Dendritic cell treated with granulocyte-macrophage colony-stimulating factor and Interleukin-4, amounts not matched to agents 40 ng/mL and 50 ng/mL, for 4 days (primary cell): Measurements from ENCODE around the gene NUDT22.

ENCODE experiments used
- H3K27ac Mint-ChIP-seq: one replicate; pipeline ENCODE4 v1.8.0; 2022; ENCODE audit warnings: mild to moderate bottlenecking, mixed read lengths
- H3K27me3 Mint-ChIP-seq: one replicate; pipeline ENCODE4 v1.8.0; 2022; ENCODE audit warnings: mild to moderate bottlenecking, mixed read lengths
- H3K36me3 Mint-ChIP-seq: one replicate; pipeline ENCODE4 v1.8.0; 2022; ENCODE audit warnings: low read depth, mixed read lengths
- H3K4me1 Mint-ChIP-seq: one replicate; pipeline ENCODE4 v1.8.0; 2022; ENCODE audit warnings: low read depth, mixed read lengths
- H3K4me3 Mint-ChIP-seq: one replicate; pipeline ENCODE4 v1.8.0; 2022; ENCODE audit warnings: mild to moderate bottlenecking, moderate library complexity, mixed read lengths
- H3K9me3 Mint-ChIP-seq: one replicate; pipeline ENCODE4 v1.8.0; 2022; ENCODE audit warnings: mixed read lengths
- intact Hi-C: fragments of 100-400 bp; cut with micrococcal nuclease; formaldehyde crosslinking; loops from one replicate; pipeline ENCODE4 v1.15.0; 2022

Gene NUDT22

DNA sequence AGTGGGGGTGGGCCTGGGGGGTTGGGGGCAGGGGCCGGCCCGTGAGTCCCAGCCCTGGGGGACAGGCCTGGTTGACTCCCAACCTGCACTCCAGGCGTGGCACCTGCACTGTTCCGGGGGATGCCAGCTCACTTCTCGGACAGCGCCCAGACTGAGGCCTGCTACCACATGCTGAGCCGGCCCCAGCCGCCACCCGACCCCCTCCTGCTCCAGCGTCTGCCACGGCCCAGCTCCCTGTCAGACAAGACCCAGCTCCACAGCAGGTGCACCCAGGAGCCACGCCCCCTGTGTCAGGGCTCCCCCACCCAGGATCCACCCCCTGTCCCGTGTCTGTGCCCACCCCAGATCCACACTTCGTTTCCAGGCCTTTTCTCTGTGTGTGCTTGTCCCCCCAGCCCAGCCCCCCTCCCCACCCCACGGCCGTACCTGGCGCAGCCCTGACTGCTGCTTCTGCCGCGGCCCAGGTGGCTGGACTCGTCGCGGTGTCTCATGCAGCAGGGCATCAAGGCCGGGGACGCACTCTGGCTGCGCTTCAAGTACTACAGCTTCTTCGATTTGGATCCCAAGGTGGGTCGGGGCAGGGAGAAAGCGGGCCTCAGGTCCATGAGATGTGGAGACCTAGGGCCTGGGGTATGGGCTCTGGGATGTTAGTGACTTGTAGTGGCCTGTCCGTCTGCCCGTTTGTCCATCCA is 14.7 kb upstream of the NUDT22 start:
- H3K27ac Mint-ChIP-seq, result peak overlapping the region; percentile 10
- no peaks in the 10 kb centered on the region for H3K27me3 Mint-ChIP-seq
- H3K4me3 Mint-ChIP-seq, result no peak overlapping the region
- no peaks in the 10 kb centered on the region for H3K9me3 Mint-ChIP-seq
- H3K36me3 Mint-ChIP-seq, result peaks cover 99% of the 10 kb centered on the region
- intact Hi-C loops, result no loop called here
- H3K4me1 Mint-ChIP-seq, result peaks cover 59% of the 10 kb centered on the region

DNA sequence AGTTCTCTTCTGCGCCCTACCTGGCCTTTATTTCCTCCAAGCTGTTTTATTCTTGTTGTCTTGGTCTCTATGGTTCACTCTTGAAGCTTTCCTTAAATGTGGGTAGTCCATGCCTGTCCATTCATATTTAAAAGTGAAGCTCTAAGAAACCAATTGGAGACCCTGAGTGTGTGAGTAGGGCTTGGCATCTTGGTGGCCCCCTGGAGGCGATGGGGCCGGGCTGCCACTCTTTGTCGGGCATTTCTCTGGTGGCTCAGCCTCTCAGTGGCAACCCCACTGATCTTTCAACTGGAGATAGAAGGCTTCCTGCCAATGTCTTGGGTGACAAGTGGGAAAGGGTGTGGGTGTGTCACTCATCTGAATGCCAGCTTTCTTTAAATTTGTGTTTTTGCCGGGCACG is 9.2 kb upstream of the NUDT22 start:
- no peaks in the 10 kb centered on the region for H3K27me3 Mint-ChIP-seq
- intact Hi-C loops, result no loop called here
- H3K27ac Mint-ChIP-seq, result no peak overlapping the region
- H3K36me3 Mint-ChIP-seq, result peaks cover 100% of the 10 kb centered on the region
- H3K4me1 Mint-ChIP-seq, result peaks cover 30% of the 10 kb centered on the region
- no peak overlapping the region for H3K4me3 Mint-ChIP-seq
- H3K9me3 Mint-ChIP-seq, result no peaks in the 10 kb centered on the region

DNA sequence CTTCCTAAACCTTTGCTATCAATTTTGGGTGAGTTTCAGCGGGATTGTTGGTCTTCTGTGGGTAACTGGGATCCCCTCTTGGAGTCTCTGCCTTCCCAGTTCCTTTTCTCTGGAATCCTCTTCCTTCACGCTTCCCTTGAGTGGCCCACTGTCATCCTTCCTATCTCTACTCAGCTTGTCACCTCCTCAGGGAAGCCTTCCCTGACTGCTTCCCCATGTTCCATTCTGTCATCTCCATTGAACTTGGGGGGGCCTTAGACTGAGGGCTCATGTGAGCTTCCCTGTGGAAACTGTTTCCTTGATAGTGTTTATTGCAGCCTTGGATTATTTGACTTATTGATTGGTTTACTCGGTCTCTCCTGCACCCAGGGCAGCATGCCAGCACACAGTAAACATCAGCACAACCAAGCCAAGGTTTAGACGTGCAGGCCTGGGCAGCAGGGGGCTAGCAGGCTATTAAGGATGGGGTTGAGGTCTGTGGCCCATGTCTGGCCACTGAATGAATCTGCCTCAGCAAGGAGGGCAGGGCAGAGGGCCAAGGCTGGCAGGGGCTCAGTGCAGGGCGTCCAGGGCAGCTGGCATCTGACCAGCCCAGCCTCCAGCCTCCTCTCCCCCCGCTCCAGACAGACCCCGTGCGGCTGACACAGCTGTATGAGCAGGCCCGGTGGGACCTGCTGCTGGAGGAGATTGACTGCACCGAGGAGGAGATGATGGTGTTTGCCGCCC is 7.3 kb upstream of the NUDT22 start:
- peaks cover 100% of the 10 kb centered on the region for H3K36me3 Mint-ChIP-seq
- intact Hi-C loops, result no loop called here
- H3K27me3 Mint-ChIP-seq, result no peaks in the 10 kb centered on the region
- no peaks in the 10 kb centered on the region for H3K9me3 Mint-ChIP-seq
- H3K4me1 Mint-ChIP-seq, result peaks cover 25% of the 10 kb centered on the region
- H3K27ac Mint-ChIP-seq, result no peak overlapping the region
- no peak overlapping the region for H3K4me3 Mint-ChIP-seq

DNA sequence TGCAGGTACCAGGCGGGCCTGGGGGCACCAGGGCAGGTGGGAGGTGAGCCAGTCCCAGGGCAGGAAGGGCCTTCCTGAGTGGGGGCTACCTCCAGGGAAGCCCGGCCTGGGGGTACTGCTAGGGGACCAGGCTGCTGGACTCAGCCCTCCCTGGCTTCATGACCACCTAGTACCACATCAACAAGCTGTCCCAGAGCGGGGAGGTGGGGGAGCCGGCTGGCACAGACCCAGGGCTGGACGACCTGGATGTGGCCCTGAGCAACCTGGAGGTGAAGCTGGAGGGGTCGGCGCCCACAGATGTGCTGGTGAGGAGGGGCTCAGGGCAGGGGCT is 6.8 kb upstream of the NUDT22 start:
- Mint-ChIP-seq H3K27ac (no peak overlapping the region), H3K27me3 (no peaks in the 10 kb centered on the region), H3K4me3 (no peak overlapping the region), H3K9me3 (no peaks in the 10 kb centered on the region), H3K36me3 (peaks cover 100% of the 10 kb centered on the region), H3K4me1 (peaks cover 30% of the 10 kb centered on the region)
- intact Hi-C loops, result no loop called here

DNA sequence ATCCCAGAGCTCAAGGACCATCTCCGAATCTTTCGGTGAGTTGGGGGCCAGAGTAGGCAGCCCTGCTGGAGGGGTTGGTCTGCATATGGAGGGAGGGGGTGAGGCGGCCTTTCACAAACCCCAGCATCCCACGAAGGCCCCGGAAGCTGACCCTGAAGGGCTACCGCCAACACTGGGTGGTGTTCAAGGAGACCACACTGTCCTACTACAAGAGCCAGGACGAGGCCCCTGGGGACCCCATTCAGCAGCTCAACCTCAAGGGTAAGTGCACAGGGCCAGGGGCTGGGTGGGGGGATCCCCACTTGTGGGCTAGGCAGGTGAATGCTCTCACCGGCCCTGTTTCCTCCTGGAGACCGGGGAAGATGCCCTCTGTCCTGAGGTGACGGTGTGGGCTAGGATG is 6.3 kb upstream of the NUDT22 start:
- intact Hi-C loops, result no loop called here
- Mint-ChIP-seq H3K36me3 (peaks cover 100% of the 10 kb centered on the region), H3K9me3 (no peaks in the 10 kb centered on the region), H3K4me3 (no peak overlapping the region), H3K4me1 (peaks cover 34% of the 10 kb centered on the region), H3K27ac (no peak overlapping the region), H3K27me3 (no peaks in the 10 kb centered on the region)

DNA sequence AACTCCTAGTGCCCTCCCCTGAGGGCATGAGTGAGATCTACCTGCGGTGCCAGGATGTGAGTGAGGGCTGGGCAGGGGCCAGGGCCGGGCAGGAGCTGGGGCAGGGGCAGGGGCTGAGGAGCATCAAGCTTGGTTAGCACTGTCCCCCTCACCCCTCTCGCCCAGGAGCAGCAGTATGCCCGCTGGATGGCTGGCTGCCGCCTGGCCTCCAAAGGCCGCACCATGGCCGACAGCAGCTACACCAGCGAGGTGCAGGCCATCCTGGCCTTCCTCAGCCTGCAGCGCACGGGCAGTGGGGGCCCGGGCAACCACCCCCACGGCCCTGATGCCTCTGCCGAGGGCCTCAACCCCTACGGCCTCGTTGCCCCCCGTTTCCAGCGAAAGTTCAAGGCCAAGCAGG is 5.8 kb upstream of the NUDT22 start:
- intact Hi-C loops, result no loop called here
- H3K27me3 Mint-ChIP-seq, result no peaks in the 10 kb centered on the region
- H3K36me3 Mint-ChIP-seq, result peaks cover 98% of the 10 kb centered on the region
- no peak overlapping the region for H3K27ac Mint-ChIP-seq
- no peaks in the 10 kb centered on the region for H3K9me3 Mint-ChIP-seq
- H3K4me3 Mint-ChIP-seq, result no peak overlapping the region
- peaks cover 34% of the 10 kb centered on the region for H3K4me1 Mint-ChIP-seq

DNA sequence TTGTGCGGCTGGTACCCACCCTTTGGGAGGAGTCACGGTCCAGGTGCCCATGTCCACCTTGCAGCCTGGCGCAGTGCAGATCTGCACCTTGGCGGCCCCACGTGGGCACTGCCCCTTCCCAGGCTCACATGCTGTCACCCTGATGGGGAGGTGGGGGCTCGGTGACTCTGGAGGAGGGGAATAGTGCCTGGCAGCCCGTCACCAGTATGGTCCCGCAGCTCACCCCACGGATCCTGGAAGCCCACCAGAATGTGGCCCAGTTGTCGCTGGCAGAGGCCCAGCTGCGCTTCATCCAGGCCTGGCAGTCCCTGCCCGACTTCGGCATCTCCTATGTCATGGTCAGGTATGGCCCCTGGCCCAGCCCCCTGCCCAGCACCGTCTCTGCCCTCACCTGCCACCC is 5.3 kb upstream of the NUDT22 start:
- H3K36me3 Mint-ChIP-seq, result peaks cover 93% of the 10 kb centered on the region
- no peaks in the 10 kb centered on the region for H3K9me3 Mint-ChIP-seq
- peaks cover 37% of the 10 kb centered on the region for H3K4me1 Mint-ChIP-seq
- no peak overlapping the region for H3K4me3 Mint-ChIP-seq
- intact Hi-C loops, result no loop called here
- H3K27me3 Mint-ChIP-seq, result no peaks in the 10 kb centered on the region
- no peak overlapping the region for H3K27ac Mint-ChIP-seq

DNA sequence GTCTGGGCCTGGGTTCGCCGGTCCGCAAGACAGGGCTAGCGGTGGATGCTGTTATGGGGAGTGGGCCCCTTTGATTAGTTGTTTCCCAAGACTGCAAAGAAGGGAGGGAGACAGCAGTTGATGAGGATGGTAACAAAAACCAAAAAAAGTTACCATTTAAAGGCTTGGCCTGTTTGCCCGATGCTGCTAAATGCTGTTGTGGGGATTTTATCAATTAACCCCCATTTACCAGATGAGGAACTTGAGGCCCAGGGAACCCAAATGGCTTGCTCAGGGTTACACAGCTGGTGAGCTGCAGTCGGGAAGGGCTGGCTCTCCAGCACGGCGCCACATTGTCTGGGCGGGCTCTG is 3.4 kb upstream of the NUDT22 start:
- peaks cover 48% of the 10 kb centered on the region for H3K4me1 Mint-ChIP-seq
- H3K27ac Mint-ChIP-seq, result no peak overlapping the region
- peaks cover 74% of the 10 kb centered on the region for H3K36me3 Mint-ChIP-seq
- H3K9me3 Mint-ChIP-seq, result no peaks in the 10 kb centered on the region
- no peaks in the 10 kb centered on the region for H3K27me3 Mint-ChIP-seq
- H3K4me3 Mint-ChIP-seq, result no peak overlapping the region
- intact Hi-C loops, result no loop called here

DNA sequence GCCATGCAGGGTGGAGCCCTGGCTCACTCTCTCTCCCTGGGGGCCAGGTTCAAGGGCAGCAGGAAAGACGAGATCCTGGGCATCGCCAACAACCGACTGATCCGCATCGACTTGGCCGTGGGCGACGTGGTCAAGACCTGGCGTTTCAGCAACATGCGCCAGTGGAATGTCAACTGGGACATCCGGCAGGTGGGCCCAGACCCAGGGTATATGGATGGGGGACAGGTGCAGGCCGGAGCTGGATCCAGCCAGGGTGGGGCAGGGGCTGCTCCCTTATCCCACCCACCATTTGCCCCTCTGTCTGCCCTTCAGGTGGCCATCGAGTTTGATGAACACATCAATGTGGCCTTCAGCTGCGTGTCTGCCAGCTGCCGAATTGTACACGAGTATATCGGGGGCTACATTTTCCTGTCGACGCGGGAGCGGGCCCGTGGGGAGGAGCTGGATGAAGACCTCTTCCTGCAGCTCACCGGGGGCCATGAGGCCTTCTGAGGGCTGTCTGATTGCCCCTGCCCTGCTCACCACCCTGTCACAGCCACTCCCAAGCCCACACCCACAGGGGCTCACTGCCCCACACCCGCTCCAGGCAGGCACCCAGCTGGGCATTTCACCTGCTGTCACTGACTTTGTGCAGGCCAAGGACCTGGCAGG is 2.9 kb upstream of the NUDT22 start:
- peaks cover 69% of the 10 kb centered on the region for H3K36me3 Mint-ChIP-seq
- peaks cover 53% of the 10 kb centered on the region for H3K4me1 Mint-ChIP-seq
- no peaks in the 10 kb centered on the region for H3K27me3 Mint-ChIP-seq
- H3K27ac Mint-ChIP-seq, result no peak overlapping the region
- no peaks in the 10 kb centered on the region for H3K9me3 Mint-ChIP-seq
- intact Hi-C loops, result no loop called here
- H3K4me3 Mint-ChIP-seq, result no peak overlapping the region

DNA sequence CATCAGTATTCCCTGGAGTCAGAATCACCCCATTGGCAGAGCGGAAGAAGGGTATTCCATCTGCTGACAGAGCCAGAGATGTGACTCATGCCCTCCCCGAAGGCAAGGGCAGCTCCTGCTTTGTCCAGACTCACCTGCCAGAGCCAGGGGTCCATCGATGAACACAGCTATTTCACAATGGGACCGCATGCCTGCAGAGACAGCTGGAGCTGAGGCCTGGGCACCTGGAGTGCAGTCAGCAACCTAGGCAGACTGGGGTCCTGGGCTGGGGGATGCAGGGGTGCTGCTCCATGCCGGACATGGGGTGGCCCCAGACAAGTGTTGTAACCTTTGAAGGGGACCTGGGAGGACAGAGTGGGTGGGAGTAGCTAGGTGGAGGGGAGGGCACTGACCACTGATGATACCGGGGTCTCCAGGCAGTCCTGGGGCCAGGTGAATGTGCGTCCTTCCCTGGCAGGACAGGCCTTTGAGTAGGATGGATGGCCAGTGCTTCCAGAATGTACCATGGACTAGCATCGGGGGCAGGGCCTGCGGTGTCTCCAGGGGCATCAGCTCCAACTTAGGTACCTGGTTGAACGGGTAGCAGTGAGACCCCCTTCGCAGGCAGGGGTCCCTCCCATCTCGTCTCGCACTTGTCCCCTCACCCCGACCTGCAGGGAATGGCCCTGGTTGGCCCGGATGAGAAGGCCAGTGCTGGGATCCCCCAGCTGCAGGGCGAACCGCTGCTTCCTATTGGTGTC is 1.8 kb upstream of the NUDT22 start:
- no peak overlapping the region for H3K4me3 Mint-ChIP-seq

DNA sequence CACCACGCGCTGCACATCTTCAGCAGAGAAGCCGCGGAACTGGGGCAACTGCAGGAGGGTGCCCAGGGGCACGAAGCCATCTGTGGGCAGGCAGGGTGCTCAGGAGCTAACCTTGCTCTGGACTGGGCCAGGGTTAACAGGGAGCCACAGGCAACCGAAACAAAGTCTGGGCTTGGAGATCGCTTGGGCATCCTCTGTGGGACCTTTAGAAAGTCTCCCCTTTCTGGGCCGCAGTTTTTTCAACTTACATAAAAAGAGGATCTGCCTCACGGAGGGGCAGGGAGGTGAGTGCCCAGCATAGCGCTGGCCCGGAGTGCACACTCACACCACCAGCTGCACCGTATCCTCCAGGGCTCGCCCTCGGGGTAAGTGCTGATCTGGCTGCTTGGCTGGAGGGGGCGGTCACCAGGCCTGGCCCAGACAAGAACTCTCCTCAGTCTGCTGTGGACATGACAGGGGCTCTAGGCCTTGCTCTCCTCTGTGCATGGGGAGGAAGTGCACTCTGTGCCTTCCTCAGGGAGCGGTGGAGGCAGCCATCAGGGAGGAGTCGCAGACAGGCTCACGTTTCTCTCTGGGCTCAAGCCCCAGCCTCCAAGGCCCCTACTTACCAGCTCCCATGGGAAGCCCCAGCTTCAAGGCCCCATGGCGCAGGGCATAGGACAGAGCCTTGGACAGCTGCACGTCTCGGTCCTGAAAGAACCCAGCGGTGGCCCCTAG is 1.0 kb upstream of the NUDT22 start:
- Mint-ChIP-seq H3K36me3 (peaks cover 63% of the 10 kb centered on the region), H3K27ac (peak overlapping the region; percentile 92), H3K27me3 (no peaks in the 10 kb centered on the region), H3K9me3 (no peaks in the 10 kb centered on the region), H3K4me3 (peak overlapping the region; percentile 85), H3K4me1 (peaks cover 63% of the 10 kb centered on the region)
- intact Hi-C loops, result no loop called here

More for the DNA sequence above, 1.8 kb upstream of the NUDT22 start:
- Mint-ChIP-seq H3K27me3 (no peaks in the 10 kb centered on the region), H3K4me1 (peaks cover 56% of the 10 kb centered on the region), H3K36me3 (peaks cover 63% of the 10 kb centered on the region), H3K9me3 (no peaks in the 10 kb centered on the region), H3K27ac (peak overlapping the region; percentile 92)
- intact Hi-C loops, result no loop called here

DNA sequence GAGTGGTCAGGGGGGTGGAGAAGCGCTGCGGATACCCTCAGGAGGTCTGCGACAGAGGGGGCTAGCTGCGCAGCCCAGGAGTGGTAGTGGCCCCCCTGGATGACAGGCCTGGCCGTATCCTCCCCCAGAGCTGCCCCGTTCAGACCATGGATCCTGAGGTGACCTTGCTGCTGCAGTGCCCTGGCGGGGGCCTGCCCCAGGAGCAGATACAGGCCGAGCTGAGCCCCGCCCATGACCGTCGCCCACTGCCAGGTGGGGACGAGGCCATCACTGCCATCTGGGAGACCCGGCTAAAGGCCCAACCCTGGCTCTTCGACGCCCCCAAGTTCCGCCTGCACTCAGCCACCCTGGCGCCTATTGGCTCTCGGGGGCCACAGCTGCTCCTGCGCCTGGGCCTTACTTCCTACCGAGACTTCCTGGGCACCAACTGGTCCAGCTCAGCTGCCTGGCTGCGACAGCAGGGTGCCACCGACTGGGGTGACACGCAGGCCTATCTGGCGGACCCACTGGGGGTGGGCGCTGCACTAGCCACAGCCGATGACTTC is 505 bp downstream of the NUDT22 start:
- Mint-ChIP-seq H3K4me3 (peak overlapping the region; percentile 85), H3K27me3 (no peaks in the 10 kb centered on the region), H3K36me3 (peaks cover 55% of the 10 kb centered on the region), H3K4me1 (peaks cover 68% of the 10 kb centered on the region), H3K27ac (peak overlapping the region; percentile 92), H3K9me3 (no peaks in the 10 kb centered on the region)
- intact Hi-C loops, result loop anchor here (1.0 kb wide), 1 partner anchor 14 kb away; no protein-coding TSS in a partner anchor

DNA sequence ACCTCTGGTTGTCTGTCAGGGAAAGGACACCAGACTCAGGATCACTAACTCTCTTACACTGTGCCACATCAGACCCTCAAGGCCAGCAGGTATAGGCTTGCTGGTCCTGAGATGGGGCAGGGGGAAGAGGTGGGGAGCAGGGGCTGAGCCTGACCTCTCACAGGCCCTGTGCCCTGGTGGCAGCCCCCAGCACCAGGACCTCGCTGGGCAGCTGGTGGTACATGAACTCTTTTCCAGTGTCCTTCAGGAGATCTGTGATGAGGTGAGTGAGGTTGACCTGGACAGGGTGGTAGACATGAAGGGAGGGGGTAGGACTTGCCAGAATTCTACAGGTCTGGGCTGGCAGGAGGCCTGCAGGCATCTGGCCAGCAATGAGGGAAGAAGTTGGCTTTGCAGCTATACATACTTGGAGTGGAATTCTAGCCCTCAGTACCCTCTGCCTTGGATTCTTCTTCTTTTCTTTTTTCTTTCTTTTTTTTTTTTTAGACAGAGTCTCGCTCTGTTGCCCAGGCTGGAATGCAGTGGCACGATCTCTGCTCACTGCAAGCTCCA is 1.4 kb downstream of the NUDT22 start:
- H3K36me3 Mint-ChIP-seq, result peaks cover 55% of the 10 kb centered on the region
- H3K27me3 Mint-ChIP-seq, result no peaks in the 10 kb centered on the region
- peaks cover 77% of the 10 kb centered on the region for H3K4me1 Mint-ChIP-seq
- peak overlapping the region; percentile 92 for H3K27ac Mint-ChIP-seq
- H3K9me3 Mint-ChIP-seq, result no peaks in the 10 kb centered on the region
- H3K4me3 Mint-ChIP-seq, result peak overlapping the region; percentile 85
- intact Hi-C loops, result no loop called here
